Keratinocyte (primary cell): ENCODE results near the gene NCKAP5. TPM values are rescaled to one million over a fixed set of nuclear protein-coding genes. Genes with fewer than 3 reads are reported as not detected.

ENCODE experiments used
- DNase-seq: peaks from one replicate; pipeline ENCODE4 v3.0.0-alpha.2; 2011; ENCODE audit warnings: low read depth, missing footprints, low spot score
- FAIRE-seq: peaks from 2 replicates; lab custom pipeline; 2011; peaks lifted over from hg19 to GRCh38; lab: Jason Lieb, UNC
- H2AFZ ChIP-seq: 2 replicates; pipeline ENCODE4 v1.6.0; 2012; ENCODE audit warnings: low read length, control low read depth, inconsistent platforms; ENCODE audit not compliant: control insufficient read depth
- H3K27ac ChIP-seq: 2 replicates; pipeline ENCODE4 v1.5.1; 2011; ENCODE audit warnings: low read length; ENCODE audit not compliant: control insufficient read depth, insufficient read depth
- H3K27me3 ChIP-seq: 3 replicates; pipeline ENCODE4 v1.6.0; 2011; ENCODE audit warnings: low read length; ENCODE audit not compliant: control insufficient read depth, insufficient read depth; ENCODE audit errors: extremely low read depth
- H3K36me3 ChIP-seq, 2 experiments: 2 replicates in 1 of 2; 3 replicates in 1 of 2; pipeline ENCODE4 v1.5.1; 2011; ENCODE audit warnings: low read length in 2 of 2, mild to moderate bottlenecking in 1 of 2; ENCODE audit not compliant: control insufficient read depth in 2 of 2, insufficient read depth in 2 of 2; ENCODE audit errors: extremely low read depth in 1 of 2
- H3K4me1 ChIP-seq: 3 replicates; pipeline ENCODE4 v1.5.1; 2011; ENCODE audit warnings: low read length; ENCODE audit not compliant: control insufficient read depth, insufficient read depth; ENCODE audit errors: extremely low read depth
- H3K4me2 ChIP-seq: 3 replicates; pipeline ENCODE4 v1.6.0; 2011; ENCODE audit warnings: low read depth, low read length; ENCODE audit not compliant: control insufficient read depth, insufficient read depth; ENCODE audit errors: extremely low read depth
- H3K4me3 ChIP-seq, 3 experiments: fragments of 200-600 bp in 1 of 3; sonication (generic) in 1 of 3; 2 replicates in 2 of 3; 3 replicates in 1 of 3; pipeline ENCODE4 v1.5.1; 2011 to 2016; ENCODE audit warnings: low read length in 3 of 3, mild to moderate bottlenecking in 3 of 3, control low read depth in 2 of 3, inconsistent platforms in 1 of 3, low read depth in 1 of 3, mixed read lengths in 1 of 3, mixed run types in 1 of 3, moderate library complexity in 1 of 3; ENCODE audit not compliant: control insufficient read depth in 2 of 3, insufficient read depth in 2 of 3; ENCODE audit errors: extremely low read depth in 1 of 3
- H3K79me2 ChIP-seq: 2 replicates; pipeline ENCODE4 v1.6.0; 2012; ENCODE audit warnings: low read length; ENCODE audit not compliant: control insufficient read depth, insufficient read depth
- H3K9ac ChIP-seq: 3 replicates; pipeline ENCODE4 v1.6.0; 2011; ENCODE audit warnings: low read length; ENCODE audit not compliant: control insufficient read depth, insufficient read depth; ENCODE audit errors: extremely low read depth
- H3K9me1 ChIP-seq: 3 replicates; pipeline ENCODE4 v1.6.0; 2011; ENCODE audit warnings: low read length; ENCODE audit not compliant: control insufficient read depth, insufficient read depth; ENCODE audit errors: extremely low read depth
- H3K9me3 ChIP-seq: 2 replicates; pipeline ENCODE4 v1.5.1; 2012; ENCODE audit warnings: low read depth, low read length; ENCODE audit not compliant: control insufficient read depth
- H4K20me1 ChIP-seq: 3 replicates; pipeline ENCODE4 v1.6.0; 2011; ENCODE audit warnings: low read length; ENCODE audit not compliant: control insufficient read depth, insufficient read depth; ENCODE audit errors: extremely low read depth
- EZH2 ChIP-seq: IDR thresholded peaks from one replicate; pipeline ENCODE4 v1.6.1; 2012; ENCODE audit warnings: inconsistent platforms, mild to moderate bottlenecking, low read length, moderate library complexity
- dilution Hi-C: fragments of 300-500 bp; cut with MboI; formaldehyde crosslinking; loops from one replicate; pipeline ENCODE4 v1.7.0; 2020; ENCODE audit warnings: low sequenced_read_pairs; ENCODE audit not compliant: extremely low pct_ligation_motif_present
- polyA plus RNA-seq, 5 experiments: library from polyadenylated mRNA; depleted of rRNA in 3 of 5; stranded (reverse) in 3 of 5; stranded (forward) in 1 of 5; unstranded in 1 of 5; fragments of >200 nt; gene quantifications; 1 replicate in 1 of 5; 2 replicates in 3 of 5; 3 replicates in 1 of 5; pipeline versions ENCODE4 v1.2.1 to v1.2.3, GENCODE V29; 2011 to 2012; ENCODE audit warnings: missing spikeins in 2 of 5, low read depth in 1 of 5, low replicate concordance in 1 of 5
- TF ChIP-seq, protein P1 (sequence below), 3 experiments: IDR thresholded peaks in 1 of 3; conservative IDR thresholded peaks in 1 of 3; optimal IDR thresholded peaks in 1 of 3; 2 replicates in 2 of 3; 3 replicates in 1 of 3; pipeline versions ENCODE3 to v1.5.1; 2011; ENCODE audit warnings: low read length in 3 of 3, mild to moderate bottlenecking in 3 of 3, moderate library complexity in 2 of 3, control low read depth in 1 of 3, inconsistent platforms in 1 of 3; ENCODE audit not compliant: insufficient read depth in 2 of 3; ENCODE audit errors: extremely low read depth in 1 of 3

Gene NCKAP5
- polyA plus RNA-seq, 1 donor (not counting 4 experiments of a cell fraction or from before 2014, with no cell fraction given): 3.6 TPM

DNA sequence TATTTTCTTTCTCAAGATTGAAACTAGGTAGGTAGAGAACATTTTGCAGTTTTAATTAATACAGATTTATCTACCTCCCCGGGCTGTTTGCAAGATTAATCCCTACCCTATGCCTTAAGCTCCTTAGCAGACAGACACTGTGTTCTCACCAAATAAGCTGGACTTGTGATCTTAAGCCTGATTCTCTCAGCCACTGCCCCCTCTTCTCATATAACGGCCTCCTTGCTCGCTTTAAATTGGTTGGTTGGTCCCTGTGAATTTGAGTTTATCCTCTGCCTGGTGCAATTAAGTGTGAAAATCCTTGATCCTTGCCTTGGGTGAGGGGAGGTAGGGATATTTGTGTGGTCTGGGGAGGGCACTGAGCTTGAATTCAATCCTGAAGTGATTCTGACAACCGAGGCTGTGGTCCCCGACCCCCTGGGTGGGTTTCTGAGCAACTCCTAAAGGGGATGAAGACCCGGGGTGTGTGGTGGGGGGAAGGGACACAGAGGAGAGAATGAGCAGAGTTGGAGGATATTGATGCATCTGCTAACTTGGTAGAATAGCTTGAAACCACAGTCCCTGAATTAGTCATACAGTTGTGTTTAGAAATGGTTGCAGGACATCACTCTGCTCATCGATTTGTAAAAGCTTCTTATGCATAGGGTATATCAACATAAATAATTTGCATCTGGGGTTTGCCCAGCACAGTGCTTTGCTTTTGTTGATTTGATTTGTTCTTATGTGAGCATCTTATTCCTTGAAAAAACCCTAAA is 36.9 kb upstream of the NCKAP5 start:
- Histone ChIP-seq H2AFZ (no peak overlapping the region), H3K9me3 (no peaks in the 10 kb centered on the region), H3K79me2 (peaks cover 5% of the 10 kb centered on the region), H3K9me1 (no peaks in the 10 kb centered on the region), H3K27ac (no peak overlapping the region), H3K9ac (no peak overlapping the region), H3K4me3 (no peak overlapping the region), H3K27me3 (no peaks in the 10 kb centered on the region), H3K4me2 (no peak overlapping the region), H3K36me3 (no peaks in the 10 kb centered on the region), H4K20me1 (no peaks in the 10 kb centered on the region), H3K4me1 (peaks cover 27% of the 10 kb centered on the region)
- TF ChIP-seq EZH2: no peak
- TF ChIP-seq, protein P1, sequence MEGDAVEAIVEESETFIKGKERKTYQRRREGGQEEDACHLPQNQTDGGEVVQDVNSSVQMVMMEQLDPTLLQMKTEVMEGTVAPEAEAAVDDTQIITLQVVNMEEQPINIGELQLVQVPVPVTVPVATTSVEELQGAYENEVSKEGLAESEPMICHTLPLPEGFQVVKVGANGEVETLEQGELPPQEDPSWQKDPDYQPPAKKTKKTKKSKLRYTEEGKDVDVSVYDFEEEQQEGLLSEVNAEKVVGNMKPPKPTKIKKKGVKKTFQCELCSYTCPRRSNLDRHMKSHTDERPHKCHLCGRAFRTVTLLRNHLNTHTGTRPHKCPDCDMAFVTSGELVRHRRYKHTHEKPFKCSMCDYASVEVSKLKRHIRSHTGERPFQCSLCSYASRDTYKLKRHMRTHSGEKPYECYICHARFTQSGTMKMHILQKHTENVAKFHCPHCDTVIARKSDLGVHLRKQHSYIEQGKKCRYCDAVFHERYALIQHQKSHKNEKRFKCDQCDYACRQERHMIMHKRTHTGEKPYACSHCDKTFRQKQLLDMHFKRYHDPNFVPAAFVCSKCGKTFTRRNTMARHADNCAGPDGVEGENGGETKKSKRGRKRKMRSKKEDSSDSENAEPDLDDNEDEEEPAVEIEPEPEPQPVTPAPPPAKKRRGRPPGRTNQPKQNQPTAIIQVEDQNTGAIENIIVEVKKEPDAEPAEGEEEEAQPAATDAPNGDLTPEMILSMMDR (optimal IDR thresholded peaks at IDR 0.05 in 1 of 3, IDR thresholded peaks at IDR 0.05 in 1 of 3, conservative IDR thresholded peaks at IDR 0.05 in 1 of 3; ENCODE audit: extremely low read depth in 1 of 3, insufficient read depth in 2 of 3, low read length in 3 of 3): no peak
- DNase-seq (no peak), FAIRE-seq (no peak)
- dilution Hi-C loops: no loop called here

DNA sequence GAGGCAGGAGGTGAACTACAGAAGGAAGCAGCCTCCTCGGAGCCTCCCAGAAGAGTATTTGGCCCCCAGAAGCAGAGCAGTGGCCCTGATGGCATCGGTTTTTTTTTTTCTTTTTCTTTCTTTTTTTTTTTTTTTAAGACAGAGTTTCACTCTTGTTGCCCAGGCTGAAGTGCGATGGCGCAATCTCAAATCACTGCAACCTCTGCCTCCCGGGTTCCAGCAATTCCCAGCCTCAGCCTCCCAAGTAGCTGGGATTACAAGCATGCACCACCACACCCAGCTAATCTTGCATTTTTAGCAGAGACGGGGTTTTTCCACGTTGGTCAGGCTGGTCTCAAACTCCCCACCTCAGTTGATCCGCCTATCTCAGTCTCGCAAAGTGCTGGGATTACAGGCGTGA is 34.8 kb upstream of the NCKAP5 start:
- H2AFZ ChIP-seq: no peak overlapping the region

More for the DNA sequence above, 34.8 kb upstream of the NCKAP5 start:
- Histone ChIP-seq H3K4me1 (peaks cover 16% of the 10 kb centered on the region), H3K9me3 (no peaks in the 10 kb centered on the region), H3K79me2 (peaks cover 5% of the 10 kb centered on the region), H3K27me3 (no peaks in the 10 kb centered on the region), H3K4me2 (no peak overlapping the region), H3K4me3 (no peak overlapping the region), H3K27ac (no peak overlapping the region), H3K9me1 (no peaks in the 10 kb centered on the region), H4K20me1 (no peaks in the 10 kb centered on the region), H3K36me3 (peaks cover 0 to 1% of the 10 kb centered on the region in 2 experiments), H3K9ac (no peak overlapping the region)
- TF ChIP-seq, protein P1 (optimal IDR thresholded peaks at IDR 0.05 in 1 of 3, IDR thresholded peaks at IDR 0.05 in 1 of 3, conservative IDR thresholded peaks at IDR 0.05 in 1 of 3; ENCODE audit: extremely low read depth in 1 of 3, insufficient read depth in 2 of 3, low read length in 3 of 3): no peak
- TF ChIP-seq EZH2: no peak
- DNase-seq (no peak), FAIRE-seq (no peak)
- dilution Hi-C loops: no loop called here
